Ecto neural progenitor cell (in vitro differentiated cells): Measurements from ENCODE around the gene SMIM35.

Experiments used
- DNase-seq: peaks from one replicate; pipeline ENCODE4 v3.0.0-alpha.2; 2018; ENCODE audit warnings: low spot score

Gene SMIM35

DNA sequence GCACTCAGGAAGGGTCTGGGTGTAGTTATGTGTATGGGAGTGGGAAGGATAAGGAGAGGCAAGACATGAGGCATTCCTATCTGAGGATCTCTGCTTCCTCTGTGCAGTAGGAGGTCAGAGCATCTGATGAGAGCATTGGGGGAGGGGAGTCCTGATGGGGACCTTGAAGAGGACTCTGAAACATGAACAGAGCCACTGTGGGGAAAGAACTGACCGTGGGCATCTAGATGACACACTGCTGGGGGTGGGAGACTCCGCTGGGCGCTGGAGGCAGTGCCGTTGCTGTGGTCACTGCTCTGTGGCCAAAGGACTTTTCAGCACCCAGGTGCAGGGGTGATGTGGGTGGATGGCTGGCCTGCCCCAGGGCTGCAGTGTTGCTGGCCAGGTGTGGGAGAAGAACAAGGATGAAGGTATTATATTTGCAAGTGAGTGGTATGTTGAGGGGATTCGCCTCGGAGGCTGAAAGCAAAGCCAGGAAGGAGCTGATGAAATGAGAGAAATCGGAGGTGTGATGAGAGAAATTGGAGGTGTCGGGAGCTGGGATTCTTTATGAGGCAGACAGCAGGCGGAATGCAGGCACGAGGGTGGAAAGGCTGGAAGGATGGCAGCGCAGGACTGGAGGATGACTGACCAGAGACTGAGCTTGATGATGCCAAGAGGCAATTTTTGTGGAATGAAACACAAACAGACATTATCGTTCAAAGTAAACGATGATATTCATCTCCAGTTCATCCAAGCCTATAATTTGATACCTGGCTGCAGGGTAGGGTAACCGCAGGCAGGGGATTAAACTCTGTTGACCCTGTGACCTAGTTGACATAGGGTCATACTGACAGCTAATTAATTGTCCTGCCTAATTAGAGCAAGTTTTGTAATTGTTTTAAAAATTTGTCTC is 29.3 kb downstream of the SMIM35 start:
- DNase-seq, result no peak

DNA sequence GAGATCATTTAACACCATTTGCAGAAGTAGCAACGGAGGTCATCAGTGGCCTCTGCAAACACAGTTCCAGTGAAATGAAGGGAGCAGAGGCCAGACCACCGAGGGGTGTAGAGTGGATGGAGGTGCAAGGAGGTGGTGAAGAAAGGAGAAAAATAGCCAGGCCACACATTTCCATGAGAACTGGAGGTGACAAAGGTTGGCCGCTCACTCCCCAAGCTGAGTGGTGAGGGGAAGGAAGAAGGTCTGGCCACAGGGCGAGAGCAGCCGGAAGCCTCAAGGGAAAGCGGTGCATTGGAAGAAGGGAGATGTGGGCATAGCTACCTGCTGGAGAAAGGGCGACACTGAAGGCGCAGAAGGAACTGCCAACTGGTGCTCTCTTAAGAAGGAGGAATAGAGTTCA is 30.0 kb downstream of the SMIM35 start:
- DNase-seq, result no peak

- no peak for DNase-seq
These were observed 30.8 kb downstream of the SMIM35 start for GRCh38 chr11:118055966-118056365.

GRCh38 chr11:118054712-118055640 is 31.8 kb downstream of the SMIM35 start:
- no peak for DNase-seq

DNA sequence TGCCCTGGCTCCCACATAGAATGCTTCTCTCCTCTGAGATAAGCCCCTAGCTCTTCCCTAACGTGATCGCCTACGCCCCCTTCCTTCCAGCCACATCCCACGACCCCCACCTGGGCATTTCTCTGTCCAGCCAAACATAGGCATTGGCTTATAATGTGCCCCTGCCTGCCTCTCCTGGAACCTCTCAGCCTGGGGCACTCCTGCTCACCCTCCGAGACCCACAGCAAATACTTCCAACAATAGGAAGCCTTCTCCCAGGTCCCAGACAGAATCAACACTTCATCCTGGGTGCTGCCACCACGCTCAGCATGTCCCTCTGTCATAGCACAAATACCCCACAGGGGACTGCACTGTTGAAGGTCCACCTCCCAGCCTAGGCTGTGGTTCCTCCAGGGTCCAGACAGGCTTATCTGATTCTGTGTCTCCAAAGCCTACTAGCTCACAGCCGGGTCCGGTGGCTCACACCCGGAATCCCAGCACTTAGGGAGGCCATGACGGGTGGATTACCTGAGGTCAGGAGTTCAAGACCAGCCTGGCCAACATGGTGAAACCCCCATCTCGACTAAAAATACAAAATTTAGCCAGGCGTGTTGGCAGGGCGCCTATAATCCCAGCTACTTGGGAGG is 34.1 kb downstream of the SMIM35 start:
- DNase-seq, result no peak

- peak; percentile 18 for DNase-seq
These were observed 34.9 kb downstream of the SMIM35 start for GRCh38 chr11:118051611-118052461.

GRCh38 chr11:118051136-118051610 is 35.6 kb downstream of the SMIM35 start:
- peak; percentile 21 for DNase-seq

GRCh38 chr11:118050208-118050891 is 36.4 kb downstream of the SMIM35 start:
- DNase-seq, result peak; percentile 17

DNA sequence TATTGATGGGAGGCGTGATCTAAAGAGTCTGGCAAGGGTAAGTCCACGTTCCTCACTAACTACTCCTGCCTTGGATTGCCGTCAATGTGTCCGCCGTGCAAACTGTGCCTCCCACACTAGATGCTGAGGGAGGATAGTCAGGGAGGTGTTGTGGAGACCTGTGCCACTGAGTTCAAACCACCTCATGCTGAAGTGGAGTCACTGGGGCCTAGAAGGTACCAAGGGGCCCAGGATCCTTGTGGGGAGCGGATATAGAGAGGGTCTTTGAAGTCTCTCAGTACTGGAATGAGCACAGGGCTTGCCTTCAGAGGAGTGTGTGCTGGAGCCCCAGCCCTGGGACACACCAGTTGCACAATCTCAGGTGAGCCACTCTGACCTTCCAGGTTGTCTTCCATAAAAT is 37.0 kb downstream of the SMIM35 start:
- DNase-seq, result no peak

DNA sequence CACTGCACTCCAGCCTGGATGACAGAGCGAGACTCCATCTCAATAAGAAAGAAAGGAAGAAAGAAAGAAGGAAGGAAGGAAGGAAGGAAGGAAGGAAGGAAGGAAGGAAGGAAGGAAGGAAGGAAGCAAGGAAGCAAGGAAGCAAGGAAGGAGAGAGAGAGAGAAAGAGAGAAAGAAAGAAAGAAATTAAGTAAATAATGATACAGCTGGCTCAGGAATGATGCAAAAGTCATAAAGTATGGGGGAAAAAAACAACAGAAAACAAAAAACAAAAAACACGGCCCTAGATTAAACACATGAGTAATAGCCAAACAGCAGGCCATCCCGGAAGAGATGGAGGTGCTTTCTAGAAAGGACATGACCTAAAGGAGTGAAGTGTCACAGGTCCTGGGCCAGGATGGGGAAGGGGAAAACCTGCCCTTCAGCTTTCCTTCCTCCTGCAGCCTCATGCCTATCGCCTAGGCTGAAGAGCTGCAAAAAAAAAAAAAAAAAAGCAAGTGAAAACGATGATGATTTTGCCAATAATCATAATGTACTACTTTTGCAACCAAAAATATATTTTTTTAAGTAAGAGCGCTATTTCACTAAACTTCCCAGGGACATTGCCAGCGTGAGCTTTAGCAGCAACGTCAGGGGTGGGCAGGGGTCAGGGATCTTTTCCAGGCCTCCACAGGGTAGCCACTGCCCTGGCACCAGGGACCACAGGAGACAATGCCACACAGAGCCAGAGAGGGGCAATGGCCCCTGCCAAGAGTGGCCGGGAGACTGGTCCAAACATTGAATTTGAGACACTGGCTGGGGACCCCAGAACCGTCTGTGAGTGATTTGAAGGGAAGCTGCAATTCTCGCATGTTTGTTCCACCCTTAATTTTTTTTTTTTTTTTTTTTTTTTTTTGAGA is 38.0 kb downstream of the SMIM35 start:
- DNase-seq, result no peak

DNA sequence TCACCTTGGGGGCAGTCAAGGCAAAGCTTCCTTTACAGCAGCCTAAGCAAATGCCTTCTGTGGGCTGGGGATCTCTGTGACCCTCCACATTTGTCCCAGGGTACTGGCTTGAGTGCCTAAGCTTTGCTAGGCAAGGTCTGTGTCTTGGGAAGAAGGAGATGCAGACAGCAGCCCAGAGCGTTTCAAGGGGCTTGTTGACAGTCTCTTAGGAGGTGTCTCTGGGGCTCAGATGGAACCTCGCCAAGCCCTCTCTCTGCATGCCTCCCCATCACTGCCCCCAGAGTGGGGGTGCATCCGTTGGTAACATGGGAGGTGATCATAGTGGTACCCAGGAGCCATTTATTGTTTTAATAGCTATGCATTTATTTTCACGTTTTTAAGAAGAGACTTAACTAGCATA is 39.0 kb downstream of the SMIM35 start:
- DNase-seq, result no peak

DNA sequence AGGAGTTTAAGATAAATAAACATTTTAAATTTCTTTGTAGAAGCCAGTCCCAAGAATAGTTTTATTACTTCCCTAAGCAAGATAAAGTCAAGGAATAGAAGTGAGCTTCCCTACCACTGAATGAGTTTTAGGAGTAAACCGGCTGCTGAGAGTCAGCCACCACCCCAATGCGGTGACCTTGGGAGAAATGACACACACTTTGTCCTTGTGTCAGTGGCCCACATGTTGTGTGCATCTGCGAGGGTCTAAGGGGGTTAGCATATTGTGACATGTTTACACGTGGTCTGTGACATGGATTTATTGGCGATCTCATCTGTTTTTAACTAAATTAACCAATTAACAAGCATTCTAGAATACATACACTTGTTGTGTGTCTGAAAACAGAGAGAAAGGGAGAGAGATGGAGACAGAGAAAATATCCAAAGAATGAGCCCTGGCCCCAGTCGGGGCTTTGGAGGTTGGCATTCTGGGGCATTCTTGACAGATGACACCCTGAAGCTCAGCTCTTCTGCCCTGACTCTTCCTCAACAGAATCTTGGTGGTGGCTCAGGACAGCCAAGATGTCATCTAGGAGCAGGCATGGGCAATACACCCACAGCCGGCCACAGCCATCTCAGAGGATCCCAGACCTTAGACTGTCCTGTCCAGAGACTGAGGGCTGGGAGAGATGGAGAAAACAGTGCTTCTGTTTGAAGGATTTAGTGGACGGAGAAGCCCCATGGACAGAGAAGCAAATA is 39.6 kb downstream of the SMIM35 start:
- DNase-seq, result no peak

- DNase-seq, result no peak
These were observed 40.5 kb downstream of the SMIM35 start for GRCh38 chr11:118046051-118046963.

GRCh38 chr11:118045191-118045590 is 41.6 kb downstream of the SMIM35 start:
- no peak for DNase-seq

DNA sequence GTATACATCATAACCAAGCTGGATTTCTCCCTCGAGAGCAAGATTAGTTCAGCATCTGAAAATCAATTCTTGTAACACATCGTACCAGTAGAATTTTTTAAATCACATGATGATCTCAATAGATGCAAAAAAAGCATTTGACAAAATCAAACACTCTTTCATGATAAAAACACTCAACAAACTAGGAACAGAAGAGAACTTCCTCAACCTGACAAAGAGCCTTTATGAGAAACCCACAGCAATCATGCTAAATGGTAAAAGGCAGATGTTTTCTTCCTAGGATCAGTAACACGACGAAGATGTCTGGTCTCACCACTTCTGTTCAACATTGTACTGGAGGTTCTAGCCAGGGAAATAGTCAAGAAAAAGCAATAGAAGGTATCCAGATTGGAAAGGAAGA is 44.0 kb downstream of the SMIM35 start:
- no peak for DNase-seq

GRCh38 chr11:118042141-118042540 is 44.6 kb downstream of the SMIM35 start:
- DNase-seq, result no peak

- no peak for DNase-seq
These were observed 53.3 kb downstream of the SMIM35 start for GRCh38 chr11:118033443-118033842.

DNA sequence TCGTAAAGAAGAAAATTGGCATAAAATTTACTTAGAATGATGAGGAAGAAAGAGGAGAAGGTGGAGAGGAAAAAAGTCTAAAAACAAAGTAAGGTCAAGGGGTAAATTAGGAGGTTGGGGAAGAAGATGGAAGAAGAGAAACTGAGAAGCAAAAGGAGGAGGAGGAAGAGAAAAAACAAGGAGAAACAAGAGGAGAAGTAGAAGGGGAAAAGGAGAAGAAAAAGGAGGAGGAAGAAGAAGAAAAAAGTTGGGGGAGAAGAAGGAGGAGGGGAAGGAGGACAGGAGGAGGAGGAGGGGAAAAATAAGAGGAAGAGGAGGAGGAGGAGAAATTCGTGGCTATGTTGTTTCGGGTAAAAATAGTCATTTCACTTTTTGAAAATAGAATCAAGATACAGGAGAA is 58.1 kb downstream of the SMIM35 start:
- DNase-seq, result no peak
